Breast epithelium (tissue), 3 donors: Measurements from ENCODE around the gene ATP1B1.

Experiments used
- POLR2A ChIP-seq: fragments of 450-650 bp; IDR thresholded peaks from one replicate; pipeline ENCODE4 v1.6.1; 2016; ENCODE audit warnings: antibody characterized with exemption, mild to moderate bottlenecking, moderate library complexity
- TF ChIP-seq, protein P1 (sequence below), 3 donors: fragments of 450-650 bp; IDR thresholded peaks; one replicate each; pipeline ENCODE4 v1.5.1; 2016 to 2017; ENCODE audit warnings: antibody characterized with exemption in 3 of 3, mild to moderate bottlenecking in 3 of 3, moderate library complexity in 3 of 3

- TF ChIP-seq, protein P1, sequence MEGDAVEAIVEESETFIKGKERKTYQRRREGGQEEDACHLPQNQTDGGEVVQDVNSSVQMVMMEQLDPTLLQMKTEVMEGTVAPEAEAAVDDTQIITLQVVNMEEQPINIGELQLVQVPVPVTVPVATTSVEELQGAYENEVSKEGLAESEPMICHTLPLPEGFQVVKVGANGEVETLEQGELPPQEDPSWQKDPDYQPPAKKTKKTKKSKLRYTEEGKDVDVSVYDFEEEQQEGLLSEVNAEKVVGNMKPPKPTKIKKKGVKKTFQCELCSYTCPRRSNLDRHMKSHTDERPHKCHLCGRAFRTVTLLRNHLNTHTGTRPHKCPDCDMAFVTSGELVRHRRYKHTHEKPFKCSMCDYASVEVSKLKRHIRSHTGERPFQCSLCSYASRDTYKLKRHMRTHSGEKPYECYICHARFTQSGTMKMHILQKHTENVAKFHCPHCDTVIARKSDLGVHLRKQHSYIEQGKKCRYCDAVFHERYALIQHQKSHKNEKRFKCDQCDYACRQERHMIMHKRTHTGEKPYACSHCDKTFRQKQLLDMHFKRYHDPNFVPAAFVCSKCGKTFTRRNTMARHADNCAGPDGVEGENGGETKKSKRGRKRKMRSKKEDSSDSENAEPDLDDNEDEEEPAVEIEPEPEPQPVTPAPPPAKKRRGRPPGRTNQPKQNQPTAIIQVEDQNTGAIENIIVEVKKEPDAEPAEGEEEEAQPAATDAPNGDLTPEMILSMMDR (IDR thresholded peaks at IDR 0.05): no peak
- TF ChIP-seq POLR2A: no peak
Measured at GRCh38 chr1:169143984-169144383, 37.5 kb downstream of the ATP1B1 start.
